ENCODE results near the gene BPNT1. TPM values are rescaled to one million over a fixed set of nuclear protein-coding genes. Genes with fewer than 3 reads are reported as not detected.

BPNT1 gene
- total and polyA plus RNA-seq, 2 of the 8 experiments (the other 6 are each of a cell fraction or from before 2014, with no cell fraction given), result 13.2 to 16.3 TPM

DNA sequence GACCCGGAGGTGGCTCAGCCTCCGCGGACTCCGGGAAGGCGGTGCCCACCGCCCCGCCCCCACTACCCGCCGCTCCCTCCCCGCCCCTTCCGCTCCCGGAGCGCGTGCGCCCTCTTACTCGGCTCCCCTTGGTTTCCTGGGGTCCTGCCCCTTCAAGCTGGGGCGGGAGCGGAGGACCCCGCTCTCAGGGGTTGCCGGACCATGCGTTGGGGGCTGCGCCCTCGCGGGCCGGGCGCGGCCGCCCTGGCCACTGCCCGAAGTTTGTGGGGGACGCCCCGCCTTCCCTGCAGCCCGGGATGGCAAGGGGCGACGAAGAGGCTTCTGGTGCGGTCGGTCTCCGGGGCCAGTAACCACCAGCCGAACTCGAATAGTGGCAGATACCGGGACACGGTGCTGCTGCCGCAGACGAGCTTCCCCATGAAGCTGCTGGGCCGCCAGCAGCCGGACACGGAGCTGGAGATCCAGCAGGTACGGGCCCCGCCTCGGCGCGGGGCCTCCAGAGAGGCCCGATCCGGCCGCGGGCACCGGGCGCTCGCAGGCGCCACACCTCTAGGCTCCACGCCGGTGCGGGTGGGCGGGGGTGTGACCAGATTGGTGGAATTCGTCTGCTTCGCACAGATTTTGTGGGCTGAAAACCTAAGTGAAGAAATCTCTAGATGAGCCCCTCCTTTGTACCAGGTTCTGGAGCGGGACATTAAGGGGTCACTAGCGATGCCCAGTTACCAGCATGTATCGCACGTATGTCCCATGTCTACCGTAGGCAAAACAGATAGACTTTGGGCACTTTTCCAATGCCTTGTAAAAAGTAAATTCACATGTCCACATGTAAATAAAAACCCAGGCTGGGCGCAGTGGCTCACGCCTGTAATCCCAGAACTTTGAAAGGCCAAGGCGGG lies 4.7 kb upstream of the BPNT1 start, which contains the start of gene IARS2 (continued):
- TF ChIP-seq, protein P1, sequence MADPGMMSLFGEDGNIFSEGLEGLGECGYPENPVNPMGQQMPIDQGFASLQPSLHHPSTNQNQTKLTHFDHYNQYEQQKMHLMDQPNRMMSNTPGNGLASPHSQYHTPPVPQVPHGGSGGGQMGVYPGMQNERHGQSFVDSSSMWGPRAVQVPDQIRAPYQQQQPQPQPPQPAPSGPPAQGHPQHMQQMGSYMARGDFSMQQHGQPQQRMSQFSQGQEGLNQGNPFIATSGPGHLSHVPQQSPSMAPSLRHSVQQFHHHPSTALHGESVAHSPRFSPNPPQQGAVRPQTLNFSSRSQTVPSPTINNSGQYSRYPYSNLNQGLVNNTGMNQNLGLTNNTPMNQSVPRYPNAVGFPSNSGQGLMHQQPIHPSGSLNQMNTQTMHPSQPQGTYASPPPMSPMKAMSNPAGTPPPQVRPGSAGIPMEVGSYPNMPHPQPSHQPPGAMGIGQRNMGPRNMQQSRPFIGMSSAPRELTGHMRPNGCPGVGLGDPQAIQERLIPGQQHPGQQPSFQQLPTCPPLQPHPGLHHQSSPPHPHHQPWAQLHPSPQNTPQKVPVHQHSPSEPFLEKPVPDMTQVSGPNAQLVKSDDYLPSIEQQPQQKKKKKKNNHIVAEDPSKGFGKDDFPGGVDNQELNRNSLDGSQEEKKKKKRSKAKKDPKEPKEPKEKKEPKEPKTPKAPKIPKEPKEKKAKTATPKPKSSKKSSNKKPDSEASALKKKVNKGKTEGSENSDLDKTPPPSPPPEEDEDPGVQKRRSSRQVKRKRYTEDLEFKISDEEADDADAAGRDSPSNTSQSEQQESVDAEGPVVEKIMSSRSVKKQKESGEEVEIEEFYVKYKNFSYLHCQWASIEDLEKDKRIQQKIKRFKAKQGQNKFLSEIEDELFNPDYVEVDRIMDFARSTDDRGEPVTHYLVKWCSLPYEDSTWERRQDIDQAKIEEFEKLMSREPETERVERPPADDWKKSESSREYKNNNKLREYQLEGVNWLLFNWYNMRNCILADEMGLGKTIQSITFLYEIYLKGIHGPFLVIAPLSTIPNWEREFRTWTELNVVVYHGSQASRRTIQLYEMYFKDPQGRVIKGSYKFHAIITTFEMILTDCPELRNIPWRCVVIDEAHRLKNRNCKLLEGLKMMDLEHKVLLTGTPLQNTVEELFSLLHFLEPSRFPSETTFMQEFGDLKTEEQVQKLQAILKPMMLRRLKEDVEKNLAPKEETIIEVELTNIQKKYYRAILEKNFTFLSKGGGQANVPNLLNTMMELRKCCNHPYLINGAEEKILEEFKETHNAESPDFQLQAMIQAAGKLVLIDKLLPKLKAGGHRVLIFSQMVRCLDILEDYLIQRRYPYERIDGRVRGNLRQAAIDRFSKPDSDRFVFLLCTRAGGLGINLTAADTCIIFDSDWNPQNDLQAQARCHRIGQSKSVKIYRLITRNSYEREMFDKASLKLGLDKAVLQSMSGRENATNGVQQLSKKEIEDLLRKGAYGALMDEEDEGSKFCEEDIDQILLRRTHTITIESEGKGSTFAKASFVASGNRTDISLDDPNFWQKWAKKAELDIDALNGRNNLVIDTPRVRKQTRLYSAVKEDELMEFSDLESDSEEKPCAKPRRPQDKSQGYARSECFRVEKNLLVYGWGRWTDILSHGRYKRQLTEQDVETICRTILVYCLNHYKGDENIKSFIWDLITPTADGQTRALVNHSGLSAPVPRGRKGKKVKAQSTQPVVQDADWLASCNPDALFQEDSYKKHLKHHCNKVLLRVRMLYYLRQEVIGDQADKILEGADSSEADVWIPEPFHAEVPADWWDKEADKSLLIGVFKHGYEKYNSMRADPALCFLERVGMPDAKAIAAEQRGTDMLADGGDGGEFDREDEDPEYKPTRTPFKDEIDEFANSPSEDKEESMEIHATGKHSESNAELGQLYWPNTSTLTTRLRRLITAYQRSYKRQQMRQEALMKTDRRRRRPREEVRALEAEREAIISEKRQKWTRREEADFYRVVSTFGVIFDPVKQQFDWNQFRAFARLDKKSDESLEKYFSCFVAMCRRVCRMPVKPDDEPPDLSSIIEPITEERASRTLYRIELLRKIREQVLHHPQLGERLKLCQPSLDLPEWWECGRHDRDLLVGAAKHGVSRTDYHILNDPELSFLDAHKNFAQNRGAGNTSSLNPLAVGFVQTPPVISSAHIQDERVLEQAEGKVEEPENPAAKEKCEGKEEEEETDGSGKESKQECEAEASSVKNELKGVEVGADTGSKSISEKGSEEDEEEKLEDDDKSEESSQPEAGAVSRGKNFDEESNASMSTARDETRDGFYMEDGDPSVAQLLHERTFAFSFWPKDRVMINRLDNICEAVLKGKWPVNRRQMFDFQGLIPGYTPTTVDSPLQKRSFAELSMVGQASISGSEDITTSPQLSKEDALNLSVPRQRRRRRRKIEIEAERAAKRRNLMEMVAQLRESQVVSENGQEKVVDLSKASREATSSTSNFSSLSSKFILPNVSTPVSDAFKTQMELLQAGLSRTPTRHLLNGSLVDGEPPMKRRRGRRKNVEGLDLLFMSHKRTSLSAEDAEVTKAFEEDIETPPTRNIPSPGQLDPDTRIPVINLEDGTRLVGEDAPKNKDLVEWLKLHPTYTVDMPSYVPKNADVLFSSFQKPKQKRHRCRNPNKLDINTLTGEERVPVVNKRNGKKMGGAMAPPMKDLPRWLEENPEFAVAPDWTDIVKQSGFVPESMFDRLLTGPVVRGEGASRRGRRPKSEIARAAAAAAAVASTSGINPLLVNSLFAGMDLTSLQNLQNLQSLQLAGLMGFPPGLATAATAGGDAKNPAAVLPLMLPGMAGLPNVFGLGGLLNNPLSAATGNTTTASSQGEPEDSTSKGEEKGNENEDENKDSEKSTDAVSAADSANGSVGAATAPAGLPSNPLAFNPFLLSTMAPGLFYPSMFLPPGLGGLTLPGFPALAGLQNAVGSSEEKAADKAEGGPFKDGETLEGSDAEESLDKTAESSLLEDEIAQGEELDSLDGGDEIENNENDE (IDR thresholded peaks at IDR 0.05; ENCODE audit: insufficient replicate concordance, low read length), result no peak
- TF ChIP-seq POLR2A (IDR thresholded peaks at IDR 0.05; ENCODE audit: control extremely low read depth in 1 of 2, low read depth in 2 of 2, low read length in 2 of 2), result peak; percentile 14 to 68; a peak in 2 of 3 replicates
- TF ChIP-seq GABPA (IDR thresholded peaks at IDR 0.05; ENCODE audit: borderline replicate concordance, insufficient read depth, low read length), result peak; percentile 23; the same call in 1 of the 2 replicates
- peak; percentile 96 for TF ChIP-seq ASH2L (IDR thresholded peaks at IDR 0.05; ENCODE audit: low read length)
- TF ChIP-seq CBX8 (IDR thresholded peaks at IDR 0.05; ENCODE audit: borderline replicate concordance, low read depth, low read length), result no peak
- no peak for TF ChIP-seq HDAC6 (IDR thresholded peaks at IDR 0.05; ENCODE audit: low read depth, low read length)
- no peak for TF ChIP-seq POLR2AphosphoS5 (IDR thresholded peaks at IDR 0.05; ENCODE audit: low read depth, low read length)
- no peak for TF ChIP-seq TCF12 (IDR thresholded peaks at IDR 0.05; ENCODE audit: low read depth, low read length)
- no peak for TF ChIP-seq EZH2 (IDR thresholded peaks at IDR 0.05; ENCODE audit: low read depth, low read length, severe bottlenecking)
